Spleen (tissue), 7 donors: Measurements from ENCODE around the gene OR4F6.

ENCODE experiments used
- CTCF ChIP-seq, 11 experiments: fragments of 200-600 bp in 7 of 11; fragments of 450-650 bp in 4 of 11; sonication (generic) in 4 of 11; IDR thresholded peaks in 8 of 11; conservative IDR thresholded peaks in 3 of 11; 1 replicate in 7 of 11; 2 replicates in 4 of 11; pipeline versions ENCODE4 v1.4.0 to v1.8.0; 2016 to 2021; ENCODE audit warnings: antibody characterized with exemption in 11 of 11, inconsistent platforms in 4 of 11, mild to moderate bottlenecking in 1 of 11
- POLR2A ChIP-seq, 3 donors: fragments of 450-650 bp; IDR thresholded peaks; one replicate each; pipeline ENCODE4 v1.5.1; 2017; ENCODE audit warnings: antibody characterized with exemption in 3 of 3, mild to moderate bottlenecking in 1 of 3
- donor health status: DM: no; HTN: no; CAD: no; lungs with moderate emphysema.
- donor health status: DM: no; HTN: no; CAD: no.
- donor health status: DM: no; HTN: no; CAD: no.

- TF ChIP-seq POLR2A (IDR thresholded peaks at IDR 0.05), result no peak
- TF ChIP-seq CTCF (IDR thresholded peaks at IDR 0.05 in 8 of 11, conservative IDR thresholded peaks at IDR 0.05 in 3 of 11), result no peak
Observed at GRCh38 chr15:101781928-101782327, 21.4 kb upstream of the OR4F6 start.
